T-helper 2 cell (primary cell): Measurements from ENCODE around the gene SMG6.
"Not testable (repeated sequence)": the region's sequence is repeated elsewhere in the genome, so short reads cannot be mapped to it uniquely, and the experiment has no call there.

Source experiments
- DNase-seq, 5 experiments: peaks; one replicate each; pipeline versions ENCODE4 v3.0.0 to v3.0.0-alpha.2; 2012 to 2022

Gene SMG6

GRCh38 chr17:2023692-2024571, 279.7 kb downstream of the SMG6 start:
- DNase-seq: peak in 3 of 5 experiments; percentile 27 to 42 (median 32)

GRCh38 chr17:2023256-2023655, 280.3 kb downstream of the SMG6 start:
- DNase-seq: no peak

GRCh38 chr17:2022647-2023240, 280.8 kb downstream of the SMG6 start:
- DNase-seq: no peak

- no peak for DNase-seq
Observed at GRCh38 chr17:2020721-2021120, 282.9 kb downstream of the SMG6 start.

GRCh38 chr17:2019723-2020122, 283.9 kb downstream of the SMG6 start:
- DNase-seq: no peak

GRCh38 chr17:2018716-2019510, 284.7 kb downstream of the SMG6 start:
- DNase-seq: no peak

GRCh38 chr17:2017274-2017941, 286.2 kb downstream of the SMG6 start:
- peak in 1 of 5 experiments; percentile 40 for DNase-seq

GRCh38 chr17:2016494-2016893, 287.1 kb downstream of the SMG6 start:
- no peak for DNase-seq

- DNase-seq: no peak
Observed at GRCh38 chr17:2015314-2015713, 288.3 kb downstream of the SMG6 start.

- DNase-seq: no peak
Observed at GRCh38 chr17:2013994-2014317, 289.6 kb downstream of the SMG6 start.

GRCh38 chr17:2013220-2013993, 290.2 kb downstream of the SMG6 start:
- DNase-seq: not testable (repeated sequence)

GRCh38 chr17:2012499-2012898, 291.1 kb downstream of the SMG6 start:
- DNase-seq: no peak

- no peak for DNase-seq
Observed at GRCh38 chr17:2011411-2012371, 291.9 kb downstream of the SMG6 start.
